ENCODE measurements around the gene NKIRAS1.

DNA sequence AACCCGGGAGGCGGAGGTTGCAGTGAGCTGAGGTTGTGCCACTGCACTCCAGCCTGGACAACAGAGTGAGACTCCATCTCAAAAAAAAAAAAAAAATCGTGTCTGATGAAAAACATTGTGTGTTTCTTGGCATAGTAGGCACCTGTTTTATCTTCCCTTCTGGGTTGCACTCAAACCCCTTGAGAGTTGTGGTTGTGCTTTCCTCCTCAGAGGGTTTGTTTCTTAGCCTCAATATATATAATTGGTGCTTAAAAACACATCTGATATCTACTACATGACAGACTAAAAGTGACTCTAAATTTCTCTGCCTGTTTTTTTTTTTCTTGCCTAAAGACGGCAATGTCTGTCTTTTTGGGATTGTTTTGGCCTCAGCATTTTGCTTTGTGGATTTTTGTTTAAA is 35.9 kb upstream of the NKIRAS1 start:
- TF ChIP-seq, protein P1, sequence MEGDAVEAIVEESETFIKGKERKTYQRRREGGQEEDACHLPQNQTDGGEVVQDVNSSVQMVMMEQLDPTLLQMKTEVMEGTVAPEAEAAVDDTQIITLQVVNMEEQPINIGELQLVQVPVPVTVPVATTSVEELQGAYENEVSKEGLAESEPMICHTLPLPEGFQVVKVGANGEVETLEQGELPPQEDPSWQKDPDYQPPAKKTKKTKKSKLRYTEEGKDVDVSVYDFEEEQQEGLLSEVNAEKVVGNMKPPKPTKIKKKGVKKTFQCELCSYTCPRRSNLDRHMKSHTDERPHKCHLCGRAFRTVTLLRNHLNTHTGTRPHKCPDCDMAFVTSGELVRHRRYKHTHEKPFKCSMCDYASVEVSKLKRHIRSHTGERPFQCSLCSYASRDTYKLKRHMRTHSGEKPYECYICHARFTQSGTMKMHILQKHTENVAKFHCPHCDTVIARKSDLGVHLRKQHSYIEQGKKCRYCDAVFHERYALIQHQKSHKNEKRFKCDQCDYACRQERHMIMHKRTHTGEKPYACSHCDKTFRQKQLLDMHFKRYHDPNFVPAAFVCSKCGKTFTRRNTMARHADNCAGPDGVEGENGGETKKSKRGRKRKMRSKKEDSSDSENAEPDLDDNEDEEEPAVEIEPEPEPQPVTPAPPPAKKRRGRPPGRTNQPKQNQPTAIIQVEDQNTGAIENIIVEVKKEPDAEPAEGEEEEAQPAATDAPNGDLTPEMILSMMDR (conservative IDR thresholded peaks at IDR 0.05; ENCODE audit: low read depth, low read length), result no peak
- TF ChIP-seq EZH2 (IDR thresholded peaks at IDR 0.05; ENCODE audit: borderline replicate concordance, low read depth, low read length, poor library complexity, severe bottlenecking), result no peak
